Neural progenitor cell (in vitro differentiated cells): ENCODE measurements around the gene SPG11. TPM values are rescaled to one million over a fixed set of nuclear protein-coding genes. Genes with fewer than 3 reads are reported as not detected.

Source experiments
- DNase-seq: peaks from one replicate; pipeline ENCODE4 v3.0.0-alpha.2; 2016; ENCODE audit warnings: low spot score
- H2AFZ ChIP-seq: fragments of 200-600 bp; sonication (generic); replicated peaks from 2 replicates; pipeline ENCODE4 v1.6.1; 2016; ENCODE audit warnings: antibody characterized with exemption
- H3F3A ChIP-seq: fragments of 200-600 bp; sonication (generic); 2 replicates; pipeline ENCODE4 v1.6.1; 2016; ENCODE audit warnings: antibody characterized with exemption, low read depth
- H3K27ac ChIP-seq: fragments of 200-600 bp; sonication (generic); 2 replicates; pipeline ENCODE4 v1.5.1; 2016; ENCODE audit warnings: mild to moderate bottlenecking
- H3K27me3 ChIP-seq: fragments of 200-600 bp; sonication (generic); 2 replicates; pipeline ENCODE4 v1.6.1; 2016; ENCODE audit warnings: mild to moderate bottlenecking, moderate library complexity
- H3K36me3 ChIP-seq: fragments of 200-600 bp; sonication (generic); 2 replicates; pipeline ENCODE4 v1.5.1; 2016
- H3K4me1 ChIP-seq: fragments of 200-600 bp; sonication (generic); 2 replicates; pipeline ENCODE4 v1.6.1; 2016; ENCODE audit warnings: mixed run types
- H3K4me2 ChIP-seq: fragments of 200-600 bp; sonication (generic); 2 replicates; pipeline ENCODE4 v1.6.1; 2016
- H3K4me3 ChIP-seq: fragments of 200-600 bp; sonication (generic); 2 replicates; pipeline ENCODE4 v1.5.1; 2016
- H3K79me2 ChIP-seq: fragments of 200-600 bp; sonication (generic); 2 replicates; pipeline ENCODE4 v1.6.1; 2016; ENCODE audit warnings: low read depth
- H3K9ac ChIP-seq: fragments of 200-600 bp; sonication (generic); 2 replicates; pipeline ENCODE4 v1.6.1; 2016
- H3K9me3 ChIP-seq: fragments of 200-600 bp; sonication (generic); 2 replicates; pipeline ENCODE4 v1.5.1; 2016; ENCODE audit warnings: low read depth
- H4K20me1 ChIP-seq: fragments of 200-600 bp; sonication (generic); 2 replicates; pipeline ENCODE4 v1.6.1; 2016; ENCODE audit warnings: low read depth
- H3K27ac Mint-ChIP-seq: 3 replicates; pipeline ENCODE4 v1.8.0; 2021; ENCODE audit warnings: mixed read lengths
- H3K27me3 Mint-ChIP-seq: 2 replicates; pipeline ENCODE4 v1.8.0; 2022; ENCODE audit warnings: low read depth, mild to moderate bottlenecking, inconsistent platforms, moderate library complexity, mixed read lengths; ENCODE audit not compliant: insufficient read depth
- H3K36me3 Mint-ChIP-seq: 3 replicates; pipeline ENCODE4 v1.8.0; 2021; ENCODE audit warnings: mixed read lengths
- H3K4me1 Mint-ChIP-seq: 3 replicates; pipeline ENCODE4 v1.8.0; 2021; ENCODE audit warnings: mixed read lengths
- H3K4me3 Mint-ChIP-seq: 3 replicates; pipeline ENCODE4 v1.8.0; 2021; ENCODE audit warnings: mild to moderate bottlenecking, moderate library complexity, mixed read lengths
- H3K9me3 Mint-ChIP-seq: 3 replicates; pipeline ENCODE4 v1.8.0; 2020; ENCODE audit warnings: mixed read lengths
- EZH2 ChIP-seq: fragments of 200-600 bp; sonication (generic); IDR thresholded peaks from 2 replicates; pipeline ENCODE4 v1.6.1; 2017; ENCODE audit warnings: antibody characterized with exemption, mild to moderate bottlenecking, moderate library complexity
- EZH2phosphoT487 ChIP-seq: fragments of 200-600 bp; sonication (generic); IDR thresholded peaks from 2 replicates; pipeline ENCODE4 v1.6.1; 2017; ENCODE audit warnings: antibody characterized with exemption
- total RNA-seq: library from RNA; depleted of rRNA; stranded (reverse); fragments of >200 nt; gene quantifications from 2 replicates; pipeline ENCODE4 v1.2.3, GENCODE V29; 2015; ENCODE audit warnings: low replicate concordance
- TF ChIP-seq, protein P1 (sequence below): fragments of 200-600 bp; sonication (generic); IDR thresholded peaks from 2 replicates; pipeline ENCODE4 v1.5.1; 2017; ENCODE audit warnings: antibody characterized with exemption, mild to moderate bottlenecking

SPG11 gene
- total RNA-seq, 1 donor from 2014 or later: 65.9 TPM

GRCh38 chr15:44673639-44674038 is 10.2 kb upstream of the SPG11 start:
- Mint-ChIP-seq H3K27ac (no peak overlapping the region), H3K9me3 (peaks cover 2% of the 10 kb centered on the region), H3K27me3 (peaks cover 7% of the 10 kb centered on the region), H3K4me3 (no peak overlapping the region), H3K36me3 (no peaks in the 10 kb centered on the region), H3K4me1 (peaks cover 9% of the 10 kb centered on the region)
- no peak overlapping the region for H3K27ac ChIP-seq
- no peaks in the 10 kb centered on the region for H3K36me3 ChIP-seq
- no peak for TF ChIP-seq EZH2phosphoT487
- no peak for TF ChIP-seq EZH2
- TF ChIP-seq, protein P1, sequence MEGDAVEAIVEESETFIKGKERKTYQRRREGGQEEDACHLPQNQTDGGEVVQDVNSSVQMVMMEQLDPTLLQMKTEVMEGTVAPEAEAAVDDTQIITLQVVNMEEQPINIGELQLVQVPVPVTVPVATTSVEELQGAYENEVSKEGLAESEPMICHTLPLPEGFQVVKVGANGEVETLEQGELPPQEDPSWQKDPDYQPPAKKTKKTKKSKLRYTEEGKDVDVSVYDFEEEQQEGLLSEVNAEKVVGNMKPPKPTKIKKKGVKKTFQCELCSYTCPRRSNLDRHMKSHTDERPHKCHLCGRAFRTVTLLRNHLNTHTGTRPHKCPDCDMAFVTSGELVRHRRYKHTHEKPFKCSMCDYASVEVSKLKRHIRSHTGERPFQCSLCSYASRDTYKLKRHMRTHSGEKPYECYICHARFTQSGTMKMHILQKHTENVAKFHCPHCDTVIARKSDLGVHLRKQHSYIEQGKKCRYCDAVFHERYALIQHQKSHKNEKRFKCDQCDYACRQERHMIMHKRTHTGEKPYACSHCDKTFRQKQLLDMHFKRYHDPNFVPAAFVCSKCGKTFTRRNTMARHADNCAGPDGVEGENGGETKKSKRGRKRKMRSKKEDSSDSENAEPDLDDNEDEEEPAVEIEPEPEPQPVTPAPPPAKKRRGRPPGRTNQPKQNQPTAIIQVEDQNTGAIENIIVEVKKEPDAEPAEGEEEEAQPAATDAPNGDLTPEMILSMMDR: no peak
- H3K4me2 ChIP-seq: no peak overlapping the region
- no peaks in the 10 kb centered on the region for H3K79me2 ChIP-seq
- no peaks in the 10 kb centered on the region for H3K27me3 ChIP-seq
- H2AFZ ChIP-seq: no peak overlapping the region
- H3K9me3 ChIP-seq: no peaks in the 10 kb centered on the region
- H3K9ac ChIP-seq: no peak overlapping the region
- H3K4me3 ChIP-seq: no peak overlapping the region
- H3F3A ChIP-seq: no peaks in the 10 kb centered on the region
- no peaks in the 10 kb centered on the region for H3K4me1 ChIP-seq
- no peak for DNase-seq
- H4K20me1 ChIP-seq: no peaks in the 10 kb centered on the region

GRCh38 chr15:44670087-44670950 is 6.9 kb upstream of the SPG11 start:
- Histone ChIP-seq H4K20me1 (no peaks in the 10 kb centered on the region), H2AFZ (no peak overlapping the region), H3K4me1 (no peaks in the 10 kb centered on the region), H3K79me2 (no peaks in the 10 kb centered on the region), H3K36me3 (no peaks in the 10 kb centered on the region), H3K27ac (no peak overlapping the region), H3K9ac (no peak overlapping the region), H3K27me3 (no peaks in the 10 kb centered on the region), H3K4me2 (no peak overlapping the region), H3F3A (no peaks in the 10 kb centered on the region), H3K4me3 (no peak overlapping the region), H3K9me3 (no peaks in the 10 kb centered on the region)
- no peak overlapping the region for H3K27ac Mint-ChIP-seq
- no peak for DNase-seq
- TF ChIP-seq EZH2phosphoT487 (no peak), EZH2 (no peak)
- TF ChIP-seq, protein P1: no peak
- H3K36me3 Mint-ChIP-seq: no peaks in the 10 kb centered on the region
- H3K9me3 Mint-ChIP-seq: no peaks in the 10 kb centered on the region
- peaks cover under 1% of the 10 kb centered on the region for H3K27me3 Mint-ChIP-seq
- no peak overlapping the region for H3K4me3 Mint-ChIP-seq
- no peaks in the 10 kb centered on the region for H3K4me1 Mint-ChIP-seq

DNA sequence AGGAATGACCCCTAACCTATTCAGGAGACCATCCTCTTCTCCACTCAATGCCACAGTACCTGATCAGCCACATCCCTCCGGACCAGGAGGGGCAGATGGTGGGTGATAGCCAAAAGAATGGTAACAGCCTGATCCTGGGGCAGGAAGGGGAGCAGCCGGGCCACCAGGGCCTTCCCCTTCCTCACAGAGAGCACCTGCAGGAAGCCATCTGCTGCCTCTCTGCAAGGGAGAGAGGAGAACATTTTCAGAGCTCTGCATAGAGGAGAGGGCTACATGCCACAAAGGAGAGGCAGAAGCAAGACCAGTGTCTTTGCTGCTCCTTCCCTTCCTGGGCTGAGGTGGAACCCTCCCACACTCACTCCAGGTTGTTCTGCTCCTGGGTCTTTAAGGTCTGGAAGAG is 5.5 kb upstream of the SPG11 start:
- no peaks in the 10 kb centered on the region for H3K36me3 Mint-ChIP-seq
- Histone ChIP-seq H3K4me1 (no peaks in the 10 kb centered on the region), H2AFZ (no peak overlapping the region), H3K36me3 (no peaks in the 10 kb centered on the region), H3F3A (peaks cover 4% of the 10 kb centered on the region), H3K27me3 (no peaks in the 10 kb centered on the region), H4K20me1 (no peaks in the 10 kb centered on the region), H3K27ac (no peak overlapping the region), H3K4me3 (no peak overlapping the region), H3K9ac (no peak overlapping the region), H3K9me3 (no peaks in the 10 kb centered on the region), H3K4me2 (no peak overlapping the region), H3K79me2 (no peaks in the 10 kb centered on the region)
- no peak for DNase-seq
- H3K4me1 Mint-ChIP-seq: peaks cover 3% of the 10 kb centered on the region
- TF ChIP-seq EZH2phosphoT487 (no peak), EZH2 (no peak)
- TF ChIP-seq, protein P1: no peak
- no peak overlapping the region for H3K27ac Mint-ChIP-seq
- no peaks in the 10 kb centered on the region for H3K27me3 Mint-ChIP-seq
- H3K4me3 Mint-ChIP-seq: no peak overlapping the region
- H3K9me3 Mint-ChIP-seq: no peaks in the 10 kb centered on the region
